ENCODE measurements around the gene NTSR1. TPM values are rescaled to one million over a fixed set of nuclear protein-coding genes. Genes with fewer than 3 reads are reported as not detected.

Gene NTSR1
- total and polyA plus RNA-seq, 8 donors = 0.03 to 3.5 (median 0.12) TPM

- Histone ChIP-seq H3K27ac (peak within 1 kb of the TSS; percentile 80 to 91), H3K36me3 (peaks cover 0 to 53% of the 10 kb centered on the region in 2 donors), H3K27me3 (no peaks in the 10 kb centered on the region), H3K4me3 (peak within 1 kb of the TSS; percentile 94 to 97), H3K4me1 (peaks cover 17 to 56% of the 10 kb centered on the region in 2 donors), H3K9me3 (no peaks in the 10 kb centered on the region)
- peak; percentile 57 for ATAC-seq
- DNase-seq = peak in 3 of 4 donors; percentile 74 to 92 (median 75)
- TF ChIP-seq CTCF (IDR thresholded peaks at IDR 0.05) = no peak
- intact Hi-C loops (cut with DNase I) = no loop called here
Measured at GRCh38 chr20:62804627-62805154, 96.1 kb downstream of the NTSR1 start, which contains the start of gene OGFR. Gene OGFR (plus strand): TSS chr20:62804835. CDS start chr20:62804860, 25 bp downstream.

- intact Hi-C loops (cut with DNase I) = no loop called here
- H3K36me3 ChIP-seq = peaks cover 0 to 53% of the 10 kb centered on the region in 2 donors
- no peak for TF ChIP-seq CTCF (IDR thresholded peaks at IDR 0.05)
Measured at GRCh38 chr20:62805155-62805710, 96.6 kb downstream of the NTSR1 start.

GRCh38 chr20:62805711-62806382 is 97.2 kb downstream of the NTSR1 start:
- peak overlapping the region; percentile 80 to 91 for H3K27ac ChIP-seq
- no peak for TF ChIP-seq CTCF (IDR thresholded peaks at IDR 0.05)
- peaks cover 0 to 53% of the 10 kb centered on the region in 2 donors for H3K36me3 ChIP-seq
- ATAC-seq (peak; percentile 23), DNase-seq (peak in 2 of 4 donors; percentile 81 to 91)
- peak overlapping the region; percentile 94 to 97 for H3K4me3 ChIP-seq
- intact Hi-C loops (cut with DNase I) = no loop called here
- no peaks in the 10 kb centered on the region for H3K9me3 ChIP-seq
- no peaks in the 10 kb centered on the region for H3K27me3 ChIP-seq
- H3K4me1 ChIP-seq = peaks cover 17 to 56% of the 10 kb centered on the region in 2 donors

More at GRCh38 chr20:62805155-62805710, 96.6 kb downstream of the NTSR1 start:
- Histone ChIP-seq H3K9me3 (no peaks in the 10 kb centered on the region), H3K4me1 (peaks cover 17 to 56% of the 10 kb centered on the region in 2 donors), H3K4me3 (peak overlapping the region; percentile 94 to 97), H3K27ac (peak overlapping the region; percentile 80 to 91), H3K27me3 (no peaks in the 10 kb centered on the region)
- DNase-seq (no peak), ATAC-seq (peak; percentile 31)

- intact Hi-C loops (cut with DNase I) = no loop called here
- ATAC-seq (no peak), DNase-seq (no peak)
- peaks cover 17 to 56% of the 10 kb centered on the region in 2 donors for H3K4me1 ChIP-seq
- H3K27me3 ChIP-seq = no peaks in the 10 kb centered on the region
- H3K4me3 ChIP-seq = peak overlapping the region in 1 of 2 donors; percentile 97
- TF ChIP-seq CTCF (IDR thresholded peaks at IDR 0.05) = no peak
- H3K27ac ChIP-seq = peak overlapping the region in 1 of 2 donors; percentile 91
- H3K9me3 ChIP-seq = no peaks in the 10 kb centered on the region
- peaks cover 0 to 53% of the 10 kb centered on the region in 2 donors for H3K36me3 ChIP-seq
Measured at GRCh38 chr20:62806383-62807050, 97.9 kb downstream of the NTSR1 start.
